Endothelial cell of umbilical vein (primary cell): ENCODE results near the gene ARID1B. TPM values are rescaled to one million over a fixed set of nuclear protein-coding genes. Genes with fewer than 3 reads are reported as not detected.
A peak's percentile ranks its signal among the peaks of the same experiment; 100 is the strongest.

ENCODE experiments used
- BruUV-seq: library from RNA; stranded (reverse); fragments of 400-500 nt; replicated peaks from 2 replicates; lab custom pipeline; 2021; lab: Mats Ljungman, UMichigan
- CTCF ChIA-PET: fragments of 300-600, 350-600 bp; sonication (Branson Sonifier 250); formaldehyde crosslinking; loops from one replicate; lab custom pipeline; 2021; ENCODE audit warnings: antibody characterized with exemption, inconsistent platforms; lab: Charles Lee
- POLR2A ChIA-PET: fragments of 300-600, 350-600 bp; sonication (Branson Sonifier 250); formaldehyde crosslinking; loops from one replicate; lab custom pipeline; 2021; ENCODE audit warnings: antibody characterized with exemption, inconsistent platforms; lab: Charles Lee
- DNase-seq: peaks from one replicate; pipeline ENCODE4 v3.0.0-alpha.2; 2011; ENCODE audit warnings: low read depth, low spot score
- FAIRE-seq: peaks from 2 replicates; lab custom pipeline; 2011; peaks lifted over from hg19 to GRCh38; lab: Jason Lieb, UNC
- H2AFZ ChIP-seq: 2 replicates; pipeline ENCODE4 v1.6.0; 2012; ENCODE audit warnings: low read depth, low read length, control low read depth, inconsistent platforms
- H3K27ac ChIP-seq: 2 replicates; pipeline ENCODE4 v1.5.1; 2011; ENCODE audit warnings: low read depth, mild to moderate bottlenecking, control low read depth, low read length, moderate library complexity; ENCODE audit not compliant: insufficient read depth
- H3K27me3 ChIP-seq, 2 experiments: 2 replicates each; pipeline versions ENCODE4 v1.6.0 to v1.6.1; 2011; ENCODE audit warnings: low read length in 2 of 2, mixed read lengths in 1 of 2; ENCODE audit not compliant: control insufficient read depth in 2 of 2, insufficient read depth in 2 of 2
- H3K36me3 ChIP-seq, 2 experiments: 2 replicates in 1 of 2; 3 replicates in 1 of 2; pipeline ENCODE4 v1.5.1; 2011; ENCODE audit warnings: low read length in 2 of 2, mild to moderate bottlenecking in 1 of 2, moderate library complexity in 1 of 2; ENCODE audit not compliant: control insufficient read depth in 2 of 2, insufficient read depth in 2 of 2; ENCODE audit errors: extremely low read depth in 1 of 2
- H3K4me1 ChIP-seq: 3 replicates; pipeline ENCODE4 v1.5.1; 2011; ENCODE audit warnings: mild to moderate bottlenecking, low read length; ENCODE audit not compliant: control insufficient read depth, insufficient read depth; ENCODE audit errors: extremely low read depth
- H3K4me2 ChIP-seq: 2 replicates; pipeline ENCODE4 v1.6.1; 2011; ENCODE audit warnings: low read length, control low read depth, mixed read lengths; ENCODE audit not compliant: insufficient read depth
- H3K4me3 ChIP-seq, 3 experiments: fragments of 200-600 bp in 1 of 3; sonication (generic), shearing (Covaris generic) in 1 of 3; replicated peaks in 1 of 3; 2 replicates each; pipeline ENCODE4 v1.5.1; 2011 to 2016; ENCODE audit warnings: control low read depth in 3 of 3, low read length in 3 of 3, mild to moderate bottlenecking in 2 of 3, inconsistent platforms in 1 of 3, low read depth in 1 of 3, moderate library complexity in 1 of 3; ENCODE audit not compliant: insufficient read depth in 1 of 3
- H3K79me2 ChIP-seq: 2 replicates; pipeline ENCODE4 v1.6.0; 2012; ENCODE audit warnings: low read length, inconsistent platforms; ENCODE audit not compliant: control insufficient read depth, insufficient read depth
- H3K9ac ChIP-seq: replicated peaks from 2 replicates; pipeline ENCODE3; 2011; ENCODE audit warnings: low read length, control low read depth; ENCODE audit not compliant: insufficient read depth; ENCODE audit errors: extremely low read depth
- H3K9me1 ChIP-seq: replicated peaks from 3 replicates; pipeline ENCODE4 v1.6.0; 2011; ENCODE audit warnings: mild to moderate bottlenecking, low read length; ENCODE audit not compliant: control insufficient read depth, insufficient read depth; ENCODE audit errors: extremely low read depth
- H3K9me3 ChIP-seq: replicated peaks from 2 replicates; pipeline ENCODE4 v1.5.1; 2012; ENCODE audit warnings: low read length, inconsistent platforms; ENCODE audit not compliant: control insufficient read depth, insufficient read depth
- H4K20me1 ChIP-seq: replicated peaks from 2 replicates; pipeline ENCODE3; 2011; ENCODE audit warnings: mild to moderate bottlenecking, low read length; ENCODE audit not compliant: control insufficient read depth, insufficient read depth; ENCODE audit errors: extremely low read depth
- CTCF ChIP-seq, 2 donors: IDR thresholded peaks; 1 replicate in 1 of 2; 2 replicates in 1 of 2; pipeline ENCODE4 v1.5.1; 2011; ENCODE audit warnings: low read length in 2 of 2, mild to moderate bottlenecking in 2 of 2, moderate library complexity in 2 of 2, control low read depth in 1 of 2, inconsistent platforms in 1 of 2, low read depth in 1 of 2; ENCODE audit not compliant: insufficient read depth in 1 of 2; ENCODE audit errors: extremely low read depth in 1 of 2
- EZH2 ChIP-seq: IDR thresholded peaks from 2 replicates; pipeline ENCODE4 v1.6.1; 2012; ENCODE audit warnings: borderline replicate concordance, low read depth, mild to moderate bottlenecking, moderate library complexity, low read length, inconsistent platforms; ENCODE audit not compliant: severe bottlenecking
- FOS ChIP-seq: IDR thresholded peaks from 2 replicates; pipeline ENCODE4 v1.6.1; 2011; ENCODE audit warnings: mild to moderate bottlenecking, low read length, moderate library complexity, borderline replicate concordance; ENCODE audit not compliant: insufficient read depth
- GATA2 ChIP-seq: IDR thresholded peaks from 2 replicates; pipeline ENCODE4 v1.7.0; 2011; ENCODE audit warnings: low read depth, mild to moderate bottlenecking, moderate library complexity, mixed read lengths, low read length; ENCODE audit not compliant: insufficient read length, insufficient read depth
- JUN ChIP-seq: IDR thresholded peaks from 2 replicates; pipeline ENCODE4 v1.6.1; 2011; ENCODE audit warnings: borderline replicate concordance, low read depth; ENCODE audit not compliant: insufficient read length, insufficient read depth
- MAX ChIP-seq: IDR thresholded peaks from 2 replicates; pipeline ENCODE4 v1.6.1; 2011; ENCODE audit not compliant: insufficient read depth, insufficient read length
- MYC ChIP-seq: IDR thresholded peaks from one replicate; pipeline ENCODE4 v1.6.1; 2011; ENCODE audit warnings: mild to moderate bottlenecking, low read depth, low read length
- POLR2A ChIP-seq: IDR thresholded peaks from 2 replicates; pipeline ENCODE4 v1.6.1; 2012; ENCODE audit warnings: low read depth, mild to moderate bottlenecking, control low read depth, low read length
- POLR2AphosphoS5 ChIP-seq: IDR thresholded peaks from 2 replicates; pipeline ENCODE4 v1.6.1; 2012; ENCODE audit warnings: low read depth, mild to moderate bottlenecking, control low read depth, low read length, moderate library complexity; ENCODE audit not compliant: insufficient read depth
- dilution Hi-C: fragments of 300-500 bp; cut with MboI; formaldehyde crosslinking; loops from one replicate; pipeline ENCODE4 v1.15.0; 2019; ENCODE audit warnings: low sequenced_read_pairs; ENCODE audit not compliant: extremely low pct_ligation_motif_present
- intact Hi-C: fragments of 100-400 bp; cut with micrococcal nuclease; formaldehyde crosslinking; loops from one replicate; pipeline ENCODE4 v1.10.0; 2022
- polyA plus RNA-seq, 4 experiments: library from polyadenylated mRNA; depleted of rRNA in 3 of 4; stranded (reverse) in 3 of 4; unstranded in 1 of 4; fragments of >200 nt; gene quantifications; 2 replicates each; pipeline versions ENCODE4 v1.2.1 to v1.2.3, GENCODE V29; 2011 to 2012; ENCODE audit warnings: missing spikeins in 1 of 4
- total RNA-seq: library from RNA; stranded (reverse); gene quantifications from 2 replicates; pipeline ENCODE4 v1.2.3, GENCODE V29; 2021

The ARID1B gene
- total and polyA plus RNA-seq, 2 donors (not counting 3 experiments of a cell fraction or from before 2014, with no cell fraction given) = 21.8 to 89.5 TPM

- Histone ChIP-seq H3K27ac (peak overlapping the region; percentile 68), H3K36me3 (no peaks in the 10 kb centered on the region), H2AFZ (peak overlapping the region; percentile 28), H3K4me3 (peak overlapping the region; percentile 33 to 86 (median 78)), H3K9ac (peak overlapping the region; percentile 84), H3K27me3 (no peaks in the 10 kb centered on the region), H4K20me1 (no peaks in the 10 kb centered on the region), H3K9me3 (no peaks in the 10 kb centered on the region), H3K79me2 (peaks cover 32% of the 10 kb centered on the region), H3K4me2 (peak overlapping the region; percentile 100), H3K4me1 (peaks cover 8% of the 10 kb centered on the region), H3K9me1 (no peaks in the 10 kb centered on the region)
- DNase-seq (peak; percentile 66), FAIRE-seq (peak; percentile 58)
- intact Hi-C loops (loop anchor here (1.0 to 5.0 kb wide), 3 partner anchors 55 to 239 kb away; no protein-coding TSS in a partner anchor), dilution Hi-C loops (no loop called here)
- ChIA-PET POLR2A (no interaction called here), CTCF (interaction anchor here (0.5 to 4.6 kb wide), 23 partner anchors 9 to 469 kb away, joined by 3 to 63 read pairs (median 4); no protein-coding TSS in a partner anchor)
- no TSS peak for BruUV-seq
- TF ChIP-seq MYC (no peak), JUN (no peak), GATA2 (no peak), POLR2A (no peak), MAX (no peak), FOS (no peak), POLR2AphosphoS5 (no peak), EZH2 (no peak), CTCF (IDR thresholded peaks at IDR 0.05; ENCODE audit: extremely low read depth in 1 of 2, insufficient read depth in 1 of 2, low read depth in 1 of 2, low read length in 2 of 2) (no peak)
Measured at GRCh38 chr6:157033428-157034140, 256.4 kb downstream of the ARID1B start.
